Endothelial cell (in vitro differentiated cells): ENCODE data around the gene AHCYL1. TPM values are rescaled to one million over a fixed set of nuclear protein-coding genes. Genes with fewer than 3 reads are reported as not detected.
A peak's percentile ranks its signal among the peaks of the same experiment; 100 is the strongest.

Source experiments
- DNase-seq: peaks from one replicate; pipeline ENCODE4 v3.0.0; 2021; ENCODE audit warnings: low spot score
- H3K27ac Mint-ChIP-seq: one replicate; pipeline ENCODE4 v1.8.0; 2021; ENCODE audit warnings: mixed read lengths, inconsistent platforms; ENCODE audit not compliant: unreplicated experiment
- H3K27me3 Mint-ChIP-seq: one replicate; pipeline ENCODE4 v1.8.0; 2021; ENCODE audit warnings: mild to moderate bottlenecking, moderate library complexity, mixed read lengths, inconsistent platforms; ENCODE audit not compliant: unreplicated experiment
- H3K36me3 Mint-ChIP-seq: one replicate; pipeline ENCODE4 v1.8.0; 2021; ENCODE audit warnings: mild to moderate bottlenecking, low read depth, mixed read lengths, inconsistent platforms; ENCODE audit not compliant: unreplicated experiment
- H3K4me1 Mint-ChIP-seq: one replicate; pipeline ENCODE4 v1.8.0; 2021; ENCODE audit warnings: mild to moderate bottlenecking, mixed read lengths, inconsistent platforms; ENCODE audit not compliant: unreplicated experiment
- H3K4me3 Mint-ChIP-seq: one replicate; pipeline ENCODE4 v1.8.0; 2021; ENCODE audit warnings: mild to moderate bottlenecking, mixed read lengths, inconsistent platforms; ENCODE audit not compliant: unreplicated experiment
- H3K9me3 Mint-ChIP-seq: one replicate; pipeline ENCODE4 v1.8.0; 2021; ENCODE audit warnings: mixed read lengths, inconsistent platforms; ENCODE audit not compliant: unreplicated experiment
- total RNA-seq: library from RNA; stranded (reverse); fragmentation: NEBNext Ultra II Directional; extraction: Animal tissue kit (Norgen Biotek cat#: 25700); gene quantifications from one replicate; pipeline ENCODE4 v1.2.1, GENCODE V29; 2021; ENCODE audit not compliant: unreplicated experiment
- TF ChIP-seq, protein P1 (sequence below): fragments of 200-600 bp; sonication (generic); IDR thresholded peaks from one replicate; pipeline ENCODE4 v1.5.0; 2021; ENCODE audit warnings: antibody characterized with exemption; ENCODE audit not compliant: unreplicated experiment

Gene AHCYL1
- total RNA-seq, 1 donor from 2014 or later, result 63.7 TPM

DNA sequence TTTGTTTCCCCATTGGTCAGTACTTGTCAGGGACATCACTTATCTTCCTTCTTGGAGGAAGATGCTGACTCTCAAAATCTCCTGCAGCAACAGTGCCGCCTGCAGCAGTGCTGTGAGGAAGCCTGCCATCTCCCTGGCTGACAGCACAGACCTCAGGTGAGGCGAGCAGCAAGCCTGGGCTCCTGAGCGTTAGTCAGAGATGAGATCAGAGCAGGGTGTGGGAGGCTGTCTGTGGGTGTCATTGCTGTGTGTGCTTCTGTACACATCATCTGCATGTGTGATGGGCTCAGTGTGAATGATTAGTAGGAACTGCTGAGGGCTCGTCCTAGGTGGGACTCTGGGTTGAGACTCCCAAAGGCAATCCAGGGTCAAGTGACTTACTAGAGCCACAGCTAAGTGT, 56.0 kb downstream of the AHCYL1 start:
- TF ChIP-seq, protein P1, sequence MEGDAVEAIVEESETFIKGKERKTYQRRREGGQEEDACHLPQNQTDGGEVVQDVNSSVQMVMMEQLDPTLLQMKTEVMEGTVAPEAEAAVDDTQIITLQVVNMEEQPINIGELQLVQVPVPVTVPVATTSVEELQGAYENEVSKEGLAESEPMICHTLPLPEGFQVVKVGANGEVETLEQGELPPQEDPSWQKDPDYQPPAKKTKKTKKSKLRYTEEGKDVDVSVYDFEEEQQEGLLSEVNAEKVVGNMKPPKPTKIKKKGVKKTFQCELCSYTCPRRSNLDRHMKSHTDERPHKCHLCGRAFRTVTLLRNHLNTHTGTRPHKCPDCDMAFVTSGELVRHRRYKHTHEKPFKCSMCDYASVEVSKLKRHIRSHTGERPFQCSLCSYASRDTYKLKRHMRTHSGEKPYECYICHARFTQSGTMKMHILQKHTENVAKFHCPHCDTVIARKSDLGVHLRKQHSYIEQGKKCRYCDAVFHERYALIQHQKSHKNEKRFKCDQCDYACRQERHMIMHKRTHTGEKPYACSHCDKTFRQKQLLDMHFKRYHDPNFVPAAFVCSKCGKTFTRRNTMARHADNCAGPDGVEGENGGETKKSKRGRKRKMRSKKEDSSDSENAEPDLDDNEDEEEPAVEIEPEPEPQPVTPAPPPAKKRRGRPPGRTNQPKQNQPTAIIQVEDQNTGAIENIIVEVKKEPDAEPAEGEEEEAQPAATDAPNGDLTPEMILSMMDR, result no peak
- Mint-ChIP-seq H3K9me3 (no peaks in the 10 kb centered on the region), H3K27ac (no peak overlapping the region), H3K4me1 (peaks cover 3% of the 10 kb centered on the region), H3K27me3 (peaks cover 2% of the 10 kb centered on the region), H3K36me3 (peaks cover 36% of the 10 kb centered on the region), H3K4me3 (peak overlapping the region; percentile 47)
- DNase-seq, result no peak

DNA sequence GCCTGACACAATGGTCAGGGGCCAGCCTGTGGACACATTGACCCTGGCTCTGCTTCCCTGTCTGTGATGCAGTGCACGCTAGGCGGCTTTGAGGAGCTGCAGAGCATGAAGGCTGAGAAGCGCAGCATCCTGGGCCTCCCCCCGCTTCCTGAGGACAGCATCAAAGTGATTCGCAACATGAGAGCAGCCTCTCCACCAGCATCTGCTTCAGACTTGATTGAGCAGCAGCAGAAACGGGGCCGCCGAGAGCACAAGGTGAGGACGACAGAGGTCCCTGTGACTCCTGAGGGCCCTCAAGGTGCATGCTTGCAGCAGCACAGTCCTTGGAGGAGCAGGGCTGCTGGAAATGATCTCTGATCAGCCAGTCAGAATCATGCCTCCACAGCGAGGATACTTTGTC, 58.5 kb downstream of the AHCYL1 start:
- Mint-ChIP-seq H3K4me3 (no peak overlapping the region), H3K4me1 (no peaks in the 10 kb centered on the region), H3K27me3 (peaks cover 3% of the 10 kb centered on the region), H3K27ac (no peak overlapping the region), H3K36me3 (peaks cover 52% of the 10 kb centered on the region), H3K9me3 (no peaks in the 10 kb centered on the region)
- DNase-seq, result no peak
- TF ChIP-seq, protein P1, result no peak

GRCh38 chr1:110047463-110047862, 62.9 kb downstream of the AHCYL1 start:
- Mint-ChIP-seq H3K9me3 (no peaks in the 10 kb centered on the region), H3K27me3 (peaks cover 6% of the 10 kb centered on the region), H3K36me3 (peaks cover 54% of the 10 kb centered on the region), H3K4me3 (no peak overlapping the region), H3K27ac (no peak overlapping the region), H3K4me1 (peaks cover 3% of the 10 kb centered on the region)
- DNase-seq, result no peak
- TF ChIP-seq, protein P1, result no peak

- TF ChIP-seq, protein P1, result no peak
- peaks cover 52% of the 10 kb centered on the region for H3K36me3 Mint-ChIP-seq
- no peaks in the 10 kb centered on the region for H3K9me3 Mint-ChIP-seq
- H3K4me1 Mint-ChIP-seq, result peaks cover 3% of the 10 kb centered on the region
- no peak for DNase-seq
- no peak overlapping the region for H3K4me3 Mint-ChIP-seq
- H3K27ac Mint-ChIP-seq, result no peak overlapping the region
- peaks cover 6% of the 10 kb centered on the region for H3K27me3 Mint-ChIP-seq
These were observed 63.7 kb downstream of the AHCYL1 start for GRCh38 chr1:110048240-110048639.

GRCh38 chr1:110048923-110049601, 64.5 kb downstream of the AHCYL1 start:
- no peak overlapping the region for H3K4me3 Mint-ChIP-seq
- no peak for DNase-seq
- H3K27ac Mint-ChIP-seq, result no peak overlapping the region
- H3K4me1 Mint-ChIP-seq, result peaks cover 6% of the 10 kb centered on the region
- H3K9me3 Mint-ChIP-seq, result no peaks in the 10 kb centered on the region
- TF ChIP-seq, protein P1, result no peak
- peaks cover 8% of the 10 kb centered on the region for H3K27me3 Mint-ChIP-seq
- H3K36me3 Mint-ChIP-seq, result peaks cover 55% of the 10 kb centered on the region
